ENCODE measurements around the gene MED12L.
A peak's percentile ranks its signal among the peaks of the same experiment; 100 is the strongest.

MED12L gene

DNA sequence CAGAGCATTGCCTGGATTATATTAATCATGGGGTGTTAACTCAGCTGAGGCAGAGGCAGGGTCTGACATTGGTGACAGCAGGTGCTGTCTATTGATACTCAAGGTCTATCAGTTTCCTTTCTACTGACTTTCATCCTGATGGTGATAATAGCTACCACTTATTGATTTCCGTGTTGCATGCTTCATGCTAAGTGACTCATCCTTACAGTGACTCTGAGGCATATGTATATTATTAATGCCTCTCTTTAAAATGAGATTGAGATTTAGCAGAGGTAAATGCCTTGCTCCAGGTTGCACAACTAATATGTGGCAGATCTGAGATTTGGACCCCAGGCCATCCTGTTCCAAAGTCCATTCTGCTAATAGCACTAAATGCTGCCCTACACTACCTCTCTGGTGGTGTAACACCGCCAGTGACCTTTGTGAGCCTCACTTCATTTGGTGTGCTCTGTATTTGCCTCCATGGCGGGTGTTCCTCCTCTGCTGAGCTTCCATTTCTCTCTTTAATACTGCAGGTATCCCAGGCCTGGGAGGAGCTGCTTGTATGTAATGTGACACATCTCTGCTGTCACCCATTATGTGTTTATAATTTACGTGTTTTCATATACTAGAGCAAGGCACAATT, 67.1 kb downstream of the MED12L start:
- ChIA-PET POLR2A (no interaction called here), CTCF (interaction anchor here (0.7 to 1.8 kb wide), 2 partner anchors 10 to 16 kb away, joined by 3 to 5 read pairs; no protein-coding TSS in a partner anchor)
- no peak for DNase-seq (ENCODE audit: extremely low spot score)
- TF ChIP-seq, protein P1, sequence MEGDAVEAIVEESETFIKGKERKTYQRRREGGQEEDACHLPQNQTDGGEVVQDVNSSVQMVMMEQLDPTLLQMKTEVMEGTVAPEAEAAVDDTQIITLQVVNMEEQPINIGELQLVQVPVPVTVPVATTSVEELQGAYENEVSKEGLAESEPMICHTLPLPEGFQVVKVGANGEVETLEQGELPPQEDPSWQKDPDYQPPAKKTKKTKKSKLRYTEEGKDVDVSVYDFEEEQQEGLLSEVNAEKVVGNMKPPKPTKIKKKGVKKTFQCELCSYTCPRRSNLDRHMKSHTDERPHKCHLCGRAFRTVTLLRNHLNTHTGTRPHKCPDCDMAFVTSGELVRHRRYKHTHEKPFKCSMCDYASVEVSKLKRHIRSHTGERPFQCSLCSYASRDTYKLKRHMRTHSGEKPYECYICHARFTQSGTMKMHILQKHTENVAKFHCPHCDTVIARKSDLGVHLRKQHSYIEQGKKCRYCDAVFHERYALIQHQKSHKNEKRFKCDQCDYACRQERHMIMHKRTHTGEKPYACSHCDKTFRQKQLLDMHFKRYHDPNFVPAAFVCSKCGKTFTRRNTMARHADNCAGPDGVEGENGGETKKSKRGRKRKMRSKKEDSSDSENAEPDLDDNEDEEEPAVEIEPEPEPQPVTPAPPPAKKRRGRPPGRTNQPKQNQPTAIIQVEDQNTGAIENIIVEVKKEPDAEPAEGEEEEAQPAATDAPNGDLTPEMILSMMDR (IDR thresholded peaks at IDR 0.05; ENCODE audit: control extremely low read depth, extremely low read depth, low read depth, missing control alignments): no peak

DNA sequence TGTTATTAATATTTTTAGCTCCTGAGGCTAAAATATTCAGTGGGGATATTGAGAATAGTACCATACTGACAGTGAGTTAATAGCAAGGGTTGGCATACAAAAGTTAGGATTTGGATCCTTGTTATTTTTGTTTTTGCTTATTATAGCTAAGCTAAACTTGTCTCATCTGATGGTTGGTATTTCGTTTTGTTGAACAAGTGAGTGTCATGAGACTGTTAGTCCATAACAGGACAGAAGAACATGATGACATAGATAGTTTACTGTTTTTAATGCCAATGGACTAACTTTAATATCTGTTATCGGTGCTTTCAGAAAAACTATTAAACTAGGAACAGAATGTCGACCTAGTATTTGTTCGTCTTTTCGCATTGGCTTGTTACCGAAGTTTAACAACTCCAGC, 69.1 kb downstream of the MED12L start:
- ChIA-PET POLR2A (no interaction called here), CTCF (interaction anchor here (1.1 to 2.0 kb wide), 3 partner anchors 8 to 13 kb away, joined by 3 to 9 read pairs (median 3); no protein-coding TSS in a partner anchor)
- no peak for DNase-seq (ENCODE audit: extremely low spot score)
- TF ChIP-seq, protein P1 (IDR thresholded peaks at IDR 0.05; ENCODE audit: control extremely low read depth, extremely low read depth, low read depth, missing control alignments): no peak

DNA sequence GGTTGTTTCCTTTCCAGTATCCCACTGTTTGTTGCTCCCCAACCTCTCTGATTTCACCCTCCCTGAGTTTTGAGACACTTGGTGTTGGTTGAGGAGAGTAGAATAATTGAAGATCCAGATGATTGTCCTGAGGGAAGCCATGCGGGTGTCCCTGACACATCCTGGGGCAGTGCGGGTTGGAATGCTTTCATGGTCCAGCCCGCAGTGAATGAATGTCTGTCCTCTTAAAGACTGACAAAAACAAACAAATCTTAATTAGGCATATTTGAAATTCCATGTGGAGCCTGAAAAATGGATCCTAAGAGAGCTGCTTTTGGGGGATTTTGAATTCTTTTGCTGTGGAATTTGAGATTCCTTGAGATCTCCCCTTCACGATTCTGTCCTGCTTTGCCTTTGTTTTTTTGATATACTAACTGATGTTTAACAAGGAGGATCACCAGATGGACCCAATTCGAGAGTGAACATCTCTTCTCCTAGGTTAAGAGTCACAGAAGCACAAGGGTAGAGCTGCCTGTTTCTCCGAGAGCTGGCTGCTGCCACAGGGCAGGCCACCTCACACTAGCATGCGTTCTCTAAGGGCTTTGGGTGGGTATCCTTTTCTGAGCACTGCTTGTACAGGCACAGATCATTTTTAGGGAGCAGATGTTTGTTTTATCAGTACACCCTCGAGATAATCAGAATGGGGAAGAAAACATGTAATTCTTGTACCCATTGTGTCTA, 70.1 kb downstream of the MED12L start:
- ChIA-PET POLR2A (no interaction called here), CTCF (interaction anchor here (0.8 to 2.0 kb wide), 14 partner anchors 8 to 684 kb away, joined by 3 to 16 read pairs (median 4); partner anchors contain the start of gene P2RY14)
- TF ChIP-seq, protein P1 (IDR thresholded peaks at IDR 0.05; ENCODE audit: control extremely low read depth, extremely low read depth, low read depth, missing control alignments): no peak
- DNase-seq (ENCODE audit: extremely low spot score): no peak

DNA sequence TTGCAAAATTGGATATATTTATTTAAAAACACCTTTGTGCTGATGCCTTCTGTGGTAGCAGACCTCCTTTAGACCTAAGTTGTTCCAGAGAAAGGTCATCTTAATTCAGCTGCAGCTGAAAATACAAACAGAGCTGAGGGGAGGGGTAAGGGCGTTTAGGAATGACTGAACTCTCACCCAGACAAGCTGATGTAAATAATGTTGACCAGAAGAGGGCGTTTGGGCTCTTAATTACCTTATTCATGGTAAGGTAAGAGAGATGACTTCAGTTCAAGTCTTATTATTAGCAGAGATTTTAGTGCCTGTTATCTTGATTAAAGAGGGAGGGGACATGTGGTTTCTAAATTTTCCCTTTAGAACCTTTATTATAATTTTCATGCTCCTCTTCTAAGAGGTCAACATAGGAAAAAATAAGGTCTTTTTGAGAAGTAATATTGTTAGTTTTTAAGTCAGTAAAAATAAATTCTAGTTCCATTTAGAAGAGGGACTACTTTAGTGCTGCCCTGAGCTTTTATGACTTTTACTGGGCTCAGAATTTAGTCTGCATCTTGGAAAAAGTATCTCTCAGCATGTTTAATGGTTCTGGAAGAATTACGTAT, 71.3 kb downstream of the MED12L start:
- TF ChIP-seq, protein P1 (IDR thresholded peaks at IDR 0.05; ENCODE audit: control extremely low read depth, extremely low read depth, low read depth, missing control alignments): peak; percentile 66
- ChIA-PET CTCF (interaction anchor here (0.9 to 2.0 kb wide), 20 partner anchors 9 to 682 kb away, joined by 3 to 16 read pairs (median 4); partner anchors contain the start of gene P2RY14), POLR2A (no interaction called here)
- DNase-seq (ENCODE audit: extremely low spot score): peak; percentile 60

DNA sequence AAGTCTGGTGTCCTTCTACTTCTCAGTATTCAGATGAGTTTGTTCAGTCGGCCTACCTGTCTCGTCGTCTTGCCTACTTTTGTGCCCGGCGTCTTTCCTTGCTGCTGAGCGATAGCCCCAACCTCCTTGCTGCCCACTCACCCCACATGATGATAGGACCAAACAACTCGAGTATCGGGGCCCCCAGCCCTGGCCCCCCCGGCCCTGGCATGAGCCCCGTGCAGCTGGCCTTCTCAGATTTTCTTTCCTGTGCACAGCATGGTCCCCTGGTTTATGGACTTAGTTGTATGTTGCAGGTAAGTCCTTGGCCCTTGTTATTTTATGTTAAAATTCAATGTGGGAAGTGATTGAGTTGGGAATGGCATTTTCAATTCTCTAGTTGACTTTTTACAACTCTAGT, 74.3 kb downstream of the MED12L start:
- CTCF ChIA-PET: interaction anchor here (1.7 kb wide), 1 partner anchor 9 kb away, joined by 7 read pairs; no protein-coding TSS in a partner anchor
- TF ChIP-seq, protein P1 (IDR thresholded peaks at IDR 0.05; ENCODE audit: control extremely low read depth, extremely low read depth, low read depth, missing control alignments): no peak
- POLR2A ChIA-PET: no interaction called here
- no peak for DNase-seq (ENCODE audit: extremely low spot score)

DNA sequence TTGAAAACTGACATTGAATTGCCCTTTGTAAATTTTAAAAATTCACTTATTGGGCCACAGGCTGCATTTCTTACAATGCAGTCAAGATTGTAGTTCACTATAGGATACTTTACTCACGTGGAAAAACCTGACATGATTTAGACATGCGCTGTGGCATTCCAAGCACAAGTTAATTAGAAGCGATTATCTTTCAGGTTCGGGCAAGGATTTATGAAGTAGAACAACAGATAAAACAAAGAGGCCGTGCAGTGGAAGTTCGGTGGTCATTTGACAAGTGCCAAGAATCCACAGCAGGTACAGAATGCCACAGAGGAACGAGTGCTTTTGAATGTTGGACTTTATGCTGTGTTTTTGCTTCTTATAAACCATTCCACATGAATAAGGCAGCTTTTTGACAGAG, 79.8 kb downstream of the MED12L start:
- ChIA-PET POLR2A (no interaction called here), CTCF (no interaction called here)
- TF ChIP-seq, protein P1 (IDR thresholded peaks at IDR 0.05; ENCODE audit: control extremely low read depth, extremely low read depth, low read depth, missing control alignments): no peak
- no peak for DNase-seq (ENCODE audit: extremely low spot score)

Measured in GM10248 (cell line).